CD14-positive monocyte (primary cell): ENCODE data around the gene HAPLN1. TPM values are rescaled to one million over a fixed set of nuclear protein-coding genes. Genes with fewer than 3 reads are reported as not detected.

ENCODE experiments used
- DNase-seq, 3 donors: peaks; one replicate each; pipeline ENCODE4 v3.0.0-alpha.2; 2011 to 2022
- H2AFZ ChIP-seq: 2 replicates; pipeline ENCODE4 v1.6.0; 2012; ENCODE audit warnings: mild to moderate bottlenecking, low read depth, low read length, inconsistent platforms; ENCODE audit not compliant: insufficient read depth, poor library complexity, severe bottlenecking
- H3K27ac ChIP-seq, 2 donors: 1 replicate in 1 of 2; 2 replicates in 1 of 2; pipeline ENCODE4 v1.5.1; 2012 to 2013; ENCODE audit warnings: low read length in 2 of 2, control low read depth in 1 of 2, inconsistent platforms in 1 of 2, low read depth in 1 of 2, mild to moderate bottlenecking in 1 of 2
- H3K27me3 ChIP-seq, 2 donors: one replicate each; pipeline versions ENCODE4 v1.6.0 to v1.6.1; 2011 to 2013; ENCODE audit warnings: low read length in 2 of 2; ENCODE audit not compliant: control insufficient read depth in 2 of 2, insufficient read depth in 2 of 2
- H3K36me3 ChIP-seq, 2 donors: replicated peaks in 1 of 2; 1 replicate in 1 of 2; 2 replicates in 1 of 2; pipeline versions ENCODE4 v1.5.1 to v1.6.1; 2012 to 2013; ENCODE audit warnings: low read length in 2 of 2, control low read depth in 1 of 2, inconsistent platforms in 1 of 2, mild to moderate bottlenecking in 1 of 2; ENCODE audit not compliant: insufficient read depth in 2 of 2, control insufficient read depth in 1 of 2
- H3K4me1 ChIP-seq, 2 donors: 1 replicate in 1 of 2; 2 replicates in 1 of 2; pipeline versions ENCODE4 v1.5.1 to v1.6.1; 2012 to 2013; ENCODE audit warnings: low read length in 2 of 2, control low read depth in 1 of 2, inconsistent platforms in 1 of 2, mild to moderate bottlenecking in 1 of 2, moderate library complexity in 1 of 2; ENCODE audit not compliant: insufficient read depth in 2 of 2, control insufficient read depth in 1 of 2
- H3K4me2 ChIP-seq: replicated peaks from 2 replicates; pipeline ENCODE3; 2012; ENCODE audit warnings: low read length, moderate library complexity, mild to moderate bottlenecking; ENCODE audit not compliant: poor library complexity, severe bottlenecking; ENCODE audit errors: extremely low read depth
- H3K4me3 ChIP-seq, 3 experiments: fragments of 200-600 bp in 1 of 3; sonication (generic) in 1 of 3; replicated peaks in 1 of 3; 1 replicate in 2 of 3; 2 replicates in 1 of 3; pipeline ENCODE4 v1.5.1; 2011 to 2013; ENCODE audit warnings: low read length in 3 of 3, mild to moderate bottlenecking in 3 of 3, control low read depth in 2 of 3, low read depth in 2 of 3, inconsistent platforms in 1 of 3, moderate library complexity in 1 of 3
- H3K79me2 ChIP-seq: 2 replicates; pipeline ENCODE4 v1.6.0; 2012; ENCODE audit warnings: mild to moderate bottlenecking, control low read depth, inconsistent platforms, low read length, moderate library complexity; ENCODE audit not compliant: insufficient read depth
- H3K9ac ChIP-seq: 2 replicates; pipeline ENCODE4 v1.6.0; 2017; ENCODE audit warnings: low read length, mild to moderate bottlenecking; ENCODE audit not compliant: insufficient read depth, poor library complexity, severe bottlenecking
- H3K9me3 ChIP-seq, 2 donors: replicated peaks in 1 of 2; 1 replicate in 1 of 2; 2 replicates in 1 of 2; pipeline versions ENCODE4 v1.5.1 to v1.6.1; 2012 to 2013; ENCODE audit warnings: low read length in 2 of 2, control low read depth in 1 of 2; ENCODE audit not compliant: control insufficient read depth in 1 of 2, insufficient read depth in 1 of 2
- H4K20me1 ChIP-seq: 2 replicates; pipeline ENCODE4 v1.6.0; 2012; ENCODE audit warnings: mild to moderate bottlenecking, low read length, control low read depth, moderate library complexity; ENCODE audit not compliant: insufficient read depth
- H3K27ac Mint-ChIP-seq, 7 donors: one replicate each; pipeline ENCODE4 v1.8.0; 2020; ENCODE audit warnings: mild to moderate bottlenecking in 7 of 7, mixed read lengths in 7 of 7, moderate library complexity in 6 of 7, inconsistent platforms in 2 of 7
- H3K27me3 Mint-ChIP-seq, 3 donors: one replicate each; pipeline ENCODE4 v1.8.0; 2021 to 2022; ENCODE audit warnings: low read depth in 3 of 3, mild to moderate bottlenecking in 3 of 3, mixed read lengths in 3 of 3, moderate library complexity in 3 of 3, inconsistent platforms in 1 of 3
- H3K36me3 Mint-ChIP-seq, 2 donors: one replicate each; pipeline ENCODE4 v1.8.0; 2020; ENCODE audit warnings: mixed read lengths in 2 of 2, inconsistent platforms in 1 of 2, mild to moderate bottlenecking in 1 of 2
- H3K4me1 Mint-ChIP-seq: one replicate; pipeline ENCODE4 v1.8.0; 2020; ENCODE audit warnings: mild to moderate bottlenecking, mixed read lengths
- H3K4me3 Mint-ChIP-seq, 2 donors: one replicate each; pipeline ENCODE4 v1.8.0; 2020; ENCODE audit warnings: mild to moderate bottlenecking in 2 of 2, mixed read lengths in 2 of 2, moderate library complexity in 1 of 2
- H3K9me3 Mint-ChIP-seq, 7 donors: one replicate each; pipeline ENCODE4 v1.8.0; 2020 to 2022; ENCODE audit warnings: mixed read lengths in 7 of 7, mild to moderate bottlenecking in 6 of 7, moderate library complexity in 6 of 7, inconsistent platforms in 2 of 7
- WGBS: methylation state at CpG from one replicate; pipeline ENCODE4 v1.1.5; 2013; ENCODE audit warnings: missing lambda C conversion rate; ENCODE audit not compliant: insufficient coverage; 5-methylcytosine and 5-hydroxymethylcytosine counted together
- intact Hi-C, 2 donors: fragments of 100-400 bp; cut with micrococcal nuclease; formaldehyde crosslinking; loops; one replicate each; pipeline versions ENCODE4 v1.15.0 to v1.15.1; 2023
- polyA plus RNA-seq, 3 donors: library from polyadenylated mRNA; depleted of rRNA in 1 of 3; unstranded in 2 of 3; stranded (reverse) in 1 of 3; fragments of 300-500 nt in 2 of 3; fragments of >200 nt in 1 of 3; fragmentation: Illumina TruSeq in 2 of 3; gene quantifications; 1 replicate in 2 of 3; 2 replicates in 1 of 3; pipeline ENCODE4 v1.2.3, GENCODE V29; 2012 to 2021
- TF ChIP-seq, protein P1 (sequence below): fragments of 200-600 bp; IDR thresholded peaks from one replicate; pipeline ENCODE4 v1.8.0; 2022; ENCODE audit warnings: antibody characterized with exemption, mild to moderate bottlenecking

Gene HAPLN1
- polyA plus RNA-seq, 3 donors = not detected

DNA sequence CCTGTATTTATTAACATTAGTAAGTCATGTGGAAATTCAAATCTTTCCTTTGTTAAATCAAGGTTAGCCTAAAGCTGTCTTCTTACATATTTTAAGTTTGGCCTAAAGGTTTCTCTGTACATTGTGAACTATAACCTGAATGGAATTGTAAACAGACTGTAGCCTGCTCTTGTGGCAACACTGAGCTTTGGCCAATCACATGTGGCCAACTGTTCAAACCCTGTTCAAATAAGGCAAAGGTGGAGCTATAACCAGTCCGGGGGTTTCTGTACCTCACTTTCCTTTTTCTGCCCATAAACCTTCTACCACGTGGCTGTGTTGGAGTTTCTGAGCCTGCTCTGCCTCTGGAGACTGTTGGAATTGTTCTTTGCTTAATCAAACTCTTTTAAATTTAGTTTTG lies 3.3 kb upstream of the HAPLN1 start:
- Mint-ChIP-seq H3K4me3 (no peak overlapping the region), H3K27ac (no peak overlapping the region), H3K4me1 (peaks cover 10% of the 10 kb centered on the region), H3K36me3 (no peaks in the 10 kb centered on the region), H3K9me3 (peaks cover 0 to 6% (median 2%) of the 10 kb centered on the region in 7 donors), H3K27me3 (peaks cover 47 to 53% (median 50%) of the 10 kb centered on the region in 3 donors)
- Histone ChIP-seq H3K36me3 (no peaks in the 10 kb centered on the region), H3K27me3 (peaks cover 46 to 57% of the 10 kb centered on the region in 2 donors), H4K20me1 (no peaks in the 10 kb centered on the region), H3K4me3 (no peak overlapping the region), H3K4me1 (peaks cover 0 to 10% of the 10 kb centered on the region in 2 donors), H3K9me3 (peaks cover 0 to 18% of the 10 kb centered on the region in 2 donors), H2AFZ (no peak overlapping the region), H3K4me2 (no peak overlapping the region), H3K9ac (no peak overlapping the region), H3K79me2 (no peaks in the 10 kb centered on the region), H3K27ac (no peak overlapping the region)
- intact Hi-C loops = no loop called here
- TF ChIP-seq, protein P1, sequence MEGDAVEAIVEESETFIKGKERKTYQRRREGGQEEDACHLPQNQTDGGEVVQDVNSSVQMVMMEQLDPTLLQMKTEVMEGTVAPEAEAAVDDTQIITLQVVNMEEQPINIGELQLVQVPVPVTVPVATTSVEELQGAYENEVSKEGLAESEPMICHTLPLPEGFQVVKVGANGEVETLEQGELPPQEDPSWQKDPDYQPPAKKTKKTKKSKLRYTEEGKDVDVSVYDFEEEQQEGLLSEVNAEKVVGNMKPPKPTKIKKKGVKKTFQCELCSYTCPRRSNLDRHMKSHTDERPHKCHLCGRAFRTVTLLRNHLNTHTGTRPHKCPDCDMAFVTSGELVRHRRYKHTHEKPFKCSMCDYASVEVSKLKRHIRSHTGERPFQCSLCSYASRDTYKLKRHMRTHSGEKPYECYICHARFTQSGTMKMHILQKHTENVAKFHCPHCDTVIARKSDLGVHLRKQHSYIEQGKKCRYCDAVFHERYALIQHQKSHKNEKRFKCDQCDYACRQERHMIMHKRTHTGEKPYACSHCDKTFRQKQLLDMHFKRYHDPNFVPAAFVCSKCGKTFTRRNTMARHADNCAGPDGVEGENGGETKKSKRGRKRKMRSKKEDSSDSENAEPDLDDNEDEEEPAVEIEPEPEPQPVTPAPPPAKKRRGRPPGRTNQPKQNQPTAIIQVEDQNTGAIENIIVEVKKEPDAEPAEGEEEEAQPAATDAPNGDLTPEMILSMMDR = no peak
- no CpG with 5 or more reads among the region's 2 CpGs for WGBS
- no peak for DNase-seq

DNA sequence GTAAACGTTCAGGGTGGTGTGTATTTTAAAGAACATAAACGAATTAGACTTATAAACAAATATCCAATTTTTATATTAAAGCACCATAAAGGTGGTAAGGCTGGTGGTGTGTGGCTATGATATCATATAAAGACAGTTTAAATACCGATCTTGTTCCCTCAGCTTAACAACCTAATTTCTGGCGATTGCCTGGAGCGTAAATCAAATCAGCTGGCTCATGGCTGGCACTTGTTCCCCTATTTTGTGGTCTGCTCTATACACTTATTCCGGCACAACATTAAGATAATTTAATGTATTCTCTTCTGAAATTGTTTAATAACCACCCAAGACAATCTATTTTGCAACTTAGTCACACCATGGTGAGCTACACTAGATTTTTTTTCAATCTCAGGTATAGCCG lies 2.4 kb upstream of the HAPLN1 start:
- intact Hi-C loops = no loop called here
- no peak overlapping the region for H3K4me3 ChIP-seq
- H4K20me1 ChIP-seq = no peaks in the 10 kb centered on the region
- no peaks in the 10 kb centered on the region for H3K36me3 ChIP-seq
- H3K9ac ChIP-seq = no peak overlapping the region
- no CpG with 5 or more reads among the region's 7 CpGs for WGBS
- H3K9me3 ChIP-seq = peaks cover 0 to 18% of the 10 kb centered on the region in 2 donors
- no peak overlapping the region for H3K4me2 ChIP-seq
- no peaks in the 10 kb centered on the region for H3K79me2 ChIP-seq
- Mint-ChIP-seq H3K36me3 (no peaks in the 10 kb centered on the region), H3K4me3 (peak overlapping the region in 1 of 2 donors; percentile 93), H3K27ac (no peak overlapping the region), H3K27me3 (peaks cover 54 to 57% (median 54%) of the 10 kb centered on the region in 3 donors), H3K4me1 (peaks cover 10% of the 10 kb centered on the region), H3K9me3 (peaks cover 0 to 6% (median 2%) of the 10 kb centered on the region in 7 donors)
- peaks cover 51 to 66% of the 10 kb centered on the region in 2 donors for H3K27me3 ChIP-seq
- peaks cover 0 to 10% of the 10 kb centered on the region in 2 donors for H3K4me1 ChIP-seq
- H3K27ac ChIP-seq = no peak overlapping the region
- DNase-seq = no peak
- no peak overlapping the region for H2AFZ ChIP-seq
- TF ChIP-seq, protein P1 = no peak
